ENCODE results near the gene AKT1.
"Not testable (repeated sequence)": the region's sequence is repeated elsewhere in the genome, so short reads cannot be mapped to it uniquely, and the experiment has no call there.

AKT1 gene

DNA sequence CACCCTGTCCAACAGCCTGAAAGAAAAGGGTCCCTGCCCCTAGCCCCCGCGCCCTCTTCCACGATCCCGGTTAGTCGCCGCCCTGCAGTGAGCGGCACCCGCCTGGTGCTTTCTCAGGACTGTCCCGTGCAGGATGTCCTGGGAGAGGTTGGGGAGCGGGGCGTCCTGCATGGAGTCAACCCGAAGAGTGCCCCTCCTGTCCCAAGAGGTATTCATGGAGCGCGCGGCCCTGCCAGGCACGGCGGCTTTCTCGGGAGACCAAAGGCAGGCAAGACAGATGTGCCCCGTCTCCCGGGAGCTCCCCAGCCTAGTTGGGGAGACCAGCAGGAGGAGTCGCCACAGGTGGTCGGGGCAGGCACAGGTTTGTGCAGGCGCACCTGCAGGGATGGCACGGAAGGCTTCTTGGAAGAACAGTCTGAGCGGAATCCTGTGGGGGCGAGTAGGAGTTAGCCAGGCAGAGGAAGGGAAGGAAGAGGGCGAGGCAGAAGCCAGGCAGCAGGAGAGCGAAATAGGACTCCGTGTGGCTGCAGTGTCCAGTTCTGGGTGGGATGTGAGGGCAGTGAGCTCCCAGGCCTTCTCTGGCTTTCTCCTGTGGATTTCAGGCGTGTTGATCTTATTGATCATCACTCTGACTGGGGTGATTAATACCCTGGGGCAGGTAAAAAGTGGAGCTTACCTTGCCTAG is 41.9 kb downstream of the AKT1 start:
- no peak for DNase-seq (ENCODE audit: low spot score)

DNA sequence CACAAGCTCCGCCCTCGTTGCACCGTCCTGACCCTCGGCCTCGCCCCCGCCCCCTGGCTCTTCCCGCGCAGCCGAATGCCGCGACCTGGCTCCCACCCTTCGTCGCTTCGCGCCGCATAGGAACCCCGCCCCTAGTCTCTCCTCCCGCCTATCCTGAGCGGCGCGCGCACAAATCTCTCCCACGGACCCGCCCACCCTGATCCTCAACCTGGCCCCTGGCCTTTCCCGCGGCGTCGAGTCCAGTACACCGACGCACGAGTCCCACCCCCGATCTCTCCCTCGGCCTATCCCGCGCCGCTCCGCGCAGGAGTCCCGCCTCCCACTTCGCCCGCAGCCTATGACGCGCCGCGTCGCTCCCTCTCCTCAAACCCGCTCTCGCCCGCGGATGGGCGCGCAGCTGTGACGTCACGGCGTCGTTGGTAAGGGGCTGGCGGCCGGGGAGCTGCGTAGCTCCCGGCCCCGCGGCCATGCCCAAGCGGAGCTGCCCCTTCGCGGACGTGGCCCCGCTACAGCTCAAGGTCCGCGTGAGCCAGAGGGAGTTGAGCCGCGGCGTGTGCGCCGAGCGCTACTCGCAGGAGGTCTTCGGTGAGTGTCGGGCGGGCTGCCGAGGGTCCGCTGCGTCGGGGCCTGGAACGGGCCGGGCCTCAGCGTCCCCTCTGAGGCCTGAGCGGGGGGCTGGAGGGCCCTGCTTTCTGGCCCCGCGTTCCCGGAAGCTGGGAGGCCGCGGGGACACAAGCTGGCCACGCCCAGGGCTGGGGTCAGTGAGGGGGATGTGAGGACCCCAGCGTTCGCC is 42.6 kb downstream of the AKT1 start, which contains the start of gene SIVA1:
Gene SIVA1, plus strand, starts transcription at position 413 of the 793 bp plus-strand sequence. Its CDS starts 55 bp downstream, at position 468.
- peak; percentile 100 for DNase-seq (ENCODE audit: low spot score)

DNA sequence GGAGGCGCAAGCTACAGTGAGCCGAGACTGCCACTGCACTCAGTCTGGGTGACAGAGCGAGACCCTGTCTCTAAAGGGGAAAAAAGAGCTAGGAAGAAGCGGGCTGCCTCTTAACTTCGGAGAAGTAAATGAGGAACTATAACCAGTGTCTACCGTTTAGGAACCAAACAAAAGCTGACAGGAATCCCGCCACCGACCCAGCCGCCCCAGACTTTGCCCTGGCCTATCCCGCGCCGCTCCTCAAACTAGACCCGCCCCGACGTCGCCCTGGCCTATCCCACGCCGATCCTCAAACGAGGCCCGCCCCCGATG is 43.2 kb downstream of the AKT1 start:
- no peak for DNase-seq (ENCODE audit: low spot score)

DNA sequence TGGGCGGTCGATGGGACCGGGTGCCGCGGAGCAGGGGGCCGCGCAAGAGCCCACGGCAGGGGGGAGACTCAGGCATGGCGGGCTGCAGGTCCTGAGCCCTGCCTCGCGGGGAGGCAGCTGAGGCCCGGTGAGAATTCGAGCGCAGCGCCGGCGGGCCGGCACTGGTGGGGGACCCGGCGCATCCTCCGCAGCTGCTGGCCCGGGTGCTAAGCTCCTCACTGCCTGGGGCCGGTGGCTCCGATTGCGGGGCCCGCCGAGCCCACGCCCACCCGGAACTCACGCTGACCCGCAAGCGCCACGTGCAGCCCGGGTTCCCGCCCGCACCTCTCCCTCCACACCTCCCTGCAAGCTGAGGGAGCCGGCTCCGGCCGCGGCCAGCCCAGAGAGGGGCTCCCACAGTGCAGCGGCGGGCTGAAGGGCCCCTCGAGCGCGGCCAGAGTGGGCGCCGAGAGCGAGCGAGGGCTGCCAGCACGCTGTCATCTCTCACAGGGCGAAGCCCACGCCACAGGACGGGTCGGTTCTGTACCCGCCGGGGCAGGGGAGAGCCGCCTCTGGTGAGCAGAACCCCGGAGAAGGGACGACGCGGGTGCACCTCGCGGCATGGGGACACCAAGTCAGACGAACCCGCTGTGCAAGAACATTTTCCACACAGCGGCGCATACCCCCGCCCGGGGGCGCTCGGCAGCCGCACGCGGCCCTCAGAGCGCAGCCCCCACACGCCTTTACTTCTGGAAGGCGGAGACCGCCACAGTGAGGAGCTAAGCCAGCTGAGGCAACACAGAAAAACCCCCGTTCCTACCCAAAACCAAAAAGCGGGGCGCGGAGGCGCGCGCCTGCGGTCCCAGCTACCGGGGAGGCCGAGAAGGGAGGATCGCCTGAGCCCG is 43.8 kb downstream of the AKT1 start:
- DNase-seq (ENCODE audit: low spot score): no peak

DNA sequence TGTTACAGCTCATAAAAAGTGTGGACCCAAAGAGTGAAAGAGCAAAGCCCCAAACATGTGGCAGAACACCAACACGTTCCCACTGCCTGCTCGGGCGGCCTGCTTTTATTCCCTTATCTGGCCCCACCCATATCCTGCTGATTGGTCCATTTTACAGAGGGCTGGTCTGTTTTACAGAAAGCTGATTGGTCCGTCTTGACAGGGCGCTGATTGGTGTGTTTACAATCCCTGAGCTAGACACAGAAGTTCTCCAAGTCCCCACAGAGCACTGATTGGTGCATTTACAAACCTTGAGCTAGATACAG is 44.8 kb downstream of the AKT1 start:
- DNase-seq (ENCODE audit: low spot score): not testable (repeated sequence)

DNA sequence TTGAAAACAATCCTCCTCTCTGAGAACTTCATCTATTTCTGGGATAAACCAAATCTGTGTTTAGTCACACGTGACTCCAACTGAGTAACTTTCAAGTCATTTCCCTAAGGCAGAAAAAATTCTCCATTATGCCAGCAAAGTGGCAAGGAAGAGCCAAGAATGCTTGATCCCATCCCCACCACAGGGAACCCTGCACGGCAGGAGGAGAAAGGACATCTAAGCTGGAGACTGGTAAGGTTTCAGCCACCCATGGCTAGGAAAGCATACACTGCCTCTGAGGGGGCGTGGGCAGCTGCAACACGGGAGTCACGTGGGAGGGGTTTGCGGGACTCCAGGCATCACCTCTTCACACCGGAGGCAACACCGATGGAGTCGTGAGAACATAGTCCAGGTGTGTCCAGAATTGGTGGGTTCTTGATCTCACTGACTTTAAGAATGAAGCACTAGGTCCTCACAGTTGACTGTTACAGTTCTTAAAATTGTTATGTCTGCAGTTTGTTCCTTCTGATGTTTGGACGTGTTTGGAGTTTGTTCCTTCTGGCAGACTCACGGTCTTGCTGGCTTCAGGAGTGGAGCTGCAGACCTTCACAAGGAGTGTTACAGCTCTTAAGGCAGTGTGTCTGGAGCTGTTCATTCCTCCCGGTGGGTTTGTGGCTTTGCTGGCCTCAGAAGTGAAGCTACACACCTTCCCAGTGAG is 45.3 kb downstream of the AKT1 start:
- DNase-seq (ENCODE audit: low spot score): no peak

DNA sequence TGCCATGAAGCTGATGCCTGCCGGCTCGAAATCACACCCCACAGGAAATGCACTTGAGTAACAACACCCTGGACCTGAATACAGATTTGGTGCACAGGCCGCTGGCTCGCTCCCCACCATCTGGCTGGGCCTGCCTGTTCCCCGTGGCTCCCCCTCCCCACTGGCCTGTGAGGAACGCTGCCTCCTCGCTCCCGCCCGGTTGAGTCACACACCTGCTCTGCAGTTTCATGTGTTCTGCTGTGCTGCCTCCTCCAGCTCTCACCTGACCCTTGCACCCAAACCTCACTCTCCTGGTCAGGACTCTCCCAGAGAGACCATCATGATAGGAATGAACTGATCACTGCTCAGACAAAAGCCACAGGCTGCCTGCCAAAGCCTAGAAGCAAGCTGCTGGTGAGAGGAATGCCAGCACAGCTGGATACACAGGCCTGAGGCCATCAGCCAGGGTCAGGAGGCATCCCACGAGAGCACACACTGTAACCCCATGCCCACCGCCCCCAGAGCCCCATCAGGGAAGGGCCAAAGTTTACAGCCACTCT is 46.4 kb downstream of the AKT1 start:
- DNase-seq (ENCODE audit: low spot score): peak; percentile 83

DNA sequence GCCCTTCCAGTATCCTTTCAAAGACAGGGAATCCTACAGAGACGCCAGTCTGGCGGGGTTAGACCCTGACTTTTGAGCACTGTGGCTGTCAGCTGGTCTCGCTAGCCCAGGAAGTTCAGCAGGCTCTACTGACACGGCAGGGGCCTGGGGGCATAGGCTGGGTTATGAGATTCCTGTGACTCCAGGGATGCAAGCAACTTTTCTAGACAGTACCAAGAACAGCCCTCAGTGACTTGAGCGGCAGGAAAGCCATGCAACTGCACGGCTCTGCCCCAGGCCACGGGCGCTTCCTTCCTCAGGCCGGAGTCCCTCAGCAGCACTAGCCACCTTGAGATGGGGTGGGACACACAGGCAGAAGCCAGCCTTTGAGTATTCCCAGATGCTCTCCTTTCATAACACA is 47.7 kb downstream of the AKT1 start:
- DNase-seq (ENCODE audit: low spot score): no peak

DNA sequence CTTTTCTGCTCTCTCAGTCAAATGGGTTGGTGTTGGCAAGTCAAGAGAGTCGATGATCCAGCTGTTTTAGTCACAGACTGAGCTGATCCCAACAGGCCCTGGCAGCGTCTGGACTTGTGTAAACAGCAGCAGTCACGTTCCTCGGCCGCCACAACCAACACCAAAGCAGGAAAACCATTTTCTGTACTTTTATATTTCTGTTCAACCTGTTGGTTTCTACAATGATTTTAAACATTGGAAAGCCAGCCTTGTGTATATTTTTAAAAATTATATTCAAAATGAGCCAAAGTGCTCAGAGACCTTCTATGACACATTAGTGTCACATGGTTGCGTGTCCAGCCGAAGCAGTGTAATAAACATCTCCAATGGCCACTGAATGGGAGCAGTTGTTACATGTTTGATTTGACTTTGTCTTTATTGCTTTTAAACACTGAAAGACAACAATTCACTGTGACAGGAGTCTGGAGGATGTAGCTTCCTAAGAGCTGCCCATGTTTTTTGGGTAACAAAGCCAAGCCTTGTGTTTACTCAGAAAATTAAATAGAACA is 48.5 kb downstream of the AKT1 start:
- peak; percentile 64 for DNase-seq (ENCODE audit: low spot score)

- no peak for DNase-seq (ENCODE audit: low spot score)
Measured at GRCh38 chr14:104746071-104746545, 49.4 kb downstream of the AKT1 start.

DNA sequence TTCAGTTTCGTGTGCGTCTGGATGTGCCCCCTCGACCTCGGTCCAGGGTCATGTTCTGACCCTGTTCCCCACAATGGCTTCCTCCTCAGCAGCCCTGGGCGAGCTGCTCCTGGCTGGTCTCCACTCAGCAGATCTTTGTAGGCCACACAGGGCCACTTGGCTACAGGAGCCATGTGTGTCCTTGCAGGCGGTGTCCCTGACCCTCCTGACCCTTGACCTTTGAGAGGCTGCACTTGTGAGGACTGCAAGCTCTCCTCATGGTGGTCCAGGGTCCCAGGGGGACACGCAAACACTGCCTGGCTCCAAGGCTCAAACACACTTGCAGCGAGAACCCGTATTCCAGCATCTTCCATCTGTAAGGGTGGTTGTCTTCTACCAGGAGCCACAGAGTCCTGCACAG is 50.1 kb downstream of the AKT1 start:
- no peak for DNase-seq (ENCODE audit: low spot score)

GRCh38 chr14:104744484-104744883 is 51.1 kb downstream of the AKT1 start:
- DNase-seq (ENCODE audit: low spot score): no peak

- peak; percentile 58 for DNase-seq (ENCODE audit: low spot score)
Measured at GRCh38 chr14:104743461-104744380, 51.8 kb downstream of the AKT1 start.

- no peak for DNase-seq (ENCODE audit: low spot score)
Measured at GRCh38 chr14:104742586-104743455, 52.7 kb downstream of the AKT1 start.

DNA sequence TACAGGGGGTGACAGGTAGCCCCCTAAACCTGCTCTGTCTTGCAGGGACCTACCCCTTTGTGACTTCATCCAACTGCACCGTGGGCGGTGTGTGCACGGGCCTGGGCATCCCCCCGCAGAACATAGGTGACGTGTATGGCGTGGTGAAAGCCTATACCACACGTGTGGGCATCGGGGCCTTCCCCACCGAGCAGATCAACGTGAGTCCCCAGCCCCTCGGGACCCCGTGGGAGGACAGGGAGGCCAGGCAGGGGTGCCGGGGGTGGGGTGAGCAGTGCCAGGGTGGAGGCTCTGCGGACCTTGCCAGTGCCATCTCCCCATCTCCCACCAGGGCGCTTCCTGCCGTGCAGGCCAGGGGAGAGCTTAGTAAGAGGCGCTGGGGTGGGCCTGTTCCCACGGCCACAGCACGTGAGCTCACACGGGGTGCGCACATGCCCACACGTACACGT is 53.7 kb downstream of the AKT1 start:
- no peak for DNase-seq (ENCODE audit: low spot score)

DNA sequence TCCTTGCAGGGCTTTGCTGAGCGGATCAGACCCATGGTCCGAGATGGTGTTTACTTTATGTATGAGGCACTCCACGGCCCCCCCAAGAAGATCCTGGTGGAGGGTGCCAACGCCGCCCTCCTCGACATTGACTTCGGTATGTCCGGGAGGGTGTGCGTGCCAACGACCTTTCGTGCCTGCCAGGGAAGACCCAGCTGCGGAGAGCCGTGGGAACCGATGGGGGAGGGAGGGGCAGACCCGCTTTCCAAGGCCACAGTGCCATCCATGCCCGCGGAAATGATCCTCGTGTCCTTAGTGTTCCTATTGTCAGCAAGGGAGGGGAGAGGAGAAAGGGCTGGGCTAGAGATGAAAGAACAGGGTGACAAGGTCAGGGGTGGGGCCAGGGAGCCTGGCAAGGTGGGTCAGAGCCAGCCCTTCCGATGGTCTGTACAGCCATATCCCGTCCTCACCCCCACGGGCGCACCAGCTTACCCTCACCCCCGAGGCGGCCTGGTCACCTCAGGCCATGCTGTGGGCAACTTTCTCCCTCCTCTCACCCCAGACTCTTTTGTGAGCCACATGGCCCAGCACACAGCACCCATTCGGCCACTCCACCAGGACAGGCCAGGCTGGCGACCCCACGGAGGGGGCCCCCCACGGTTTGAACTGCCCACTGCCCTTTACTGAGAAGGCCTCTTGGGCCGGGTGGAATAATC is 54.3 kb downstream of the AKT1 start:
- no peak for DNase-seq (ENCODE audit: low spot score)

- DNase-seq (ENCODE audit: low spot score): no peak
Measured at GRCh38 chr14:104739546-104740516, 55.7 kb downstream of the AKT1 start.
